SK-N-MC (cell line): Measurements from ENCODE around the gene DOK5.

Experiments
- EZH2 ChIP-seq: fragments of 200-600 bp; sonication (generic); IDR thresholded peaks from one replicate; pipeline ENCODE4 v1.6.1; 2017; ENCODE audit warnings: antibody characterized with exemption
- POLR2AphosphoS5 ChIP-seq: IDR thresholded peaks from 2 replicates; pipeline ENCODE4 v1.6.1; 2012; ENCODE audit warnings: mild to moderate bottlenecking, low read depth, low read length, borderline replicate concordance

DNA sequence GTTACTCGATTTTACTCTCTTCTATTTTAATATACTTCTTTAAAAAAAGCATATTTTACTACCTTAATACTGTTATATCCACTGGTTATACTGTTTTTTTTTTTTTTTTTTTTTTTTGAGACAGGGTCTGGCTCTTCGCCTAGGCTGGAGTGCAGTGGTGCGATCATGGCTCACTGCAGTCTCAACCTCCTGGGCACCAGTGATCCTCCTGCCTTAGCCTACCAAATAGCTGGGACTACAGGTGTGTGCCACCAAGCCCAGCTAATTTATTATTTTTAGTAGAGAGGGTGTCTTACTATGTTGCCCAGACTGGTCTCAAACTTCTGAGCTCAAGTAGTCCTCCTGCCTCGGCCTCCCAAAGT lies 170.7 kb downstream of the DOK5 start:
- TF ChIP-seq EZH2 (no peak), POLR2AphosphoS5 (no peak)
